D721Med (cell line): Measurements from ENCODE around the gene ASIC3.
"Not testable (repeated sequence)": the region's sequence is repeated elsewhere in the genome, so short reads cannot be mapped to it uniquely, and the experiment has no call there.

Experiments
- DNase-seq: peaks from one replicate; pipeline ENCODE4 v3.0.0; 2011; ENCODE audit warnings: low spot score; ENCODE audit not compliant: insufficient read length
- FAIRE-seq: peaks from 2 replicates; lab custom pipeline; 2011; peaks lifted over from hg19 to GRCh38; lab: Jason Lieb, UNC
- TF ChIP-seq, protein P1 (sequence below): IDR thresholded peaks from 2 replicates; pipeline ENCODE4 v1.5.1; 2012; ENCODE audit warnings: mild to moderate bottlenecking, control low read depth; ENCODE audit not compliant: insufficient read depth; ENCODE audit errors: missing control alignments

ASIC3 gene

GRCh38 chr7:151018421-151019129 lies 29.8 kb upstream of the ASIC3 start:
- DNase-seq (no peak), FAIRE-seq (no peak)
- TF ChIP-seq, protein P1, sequence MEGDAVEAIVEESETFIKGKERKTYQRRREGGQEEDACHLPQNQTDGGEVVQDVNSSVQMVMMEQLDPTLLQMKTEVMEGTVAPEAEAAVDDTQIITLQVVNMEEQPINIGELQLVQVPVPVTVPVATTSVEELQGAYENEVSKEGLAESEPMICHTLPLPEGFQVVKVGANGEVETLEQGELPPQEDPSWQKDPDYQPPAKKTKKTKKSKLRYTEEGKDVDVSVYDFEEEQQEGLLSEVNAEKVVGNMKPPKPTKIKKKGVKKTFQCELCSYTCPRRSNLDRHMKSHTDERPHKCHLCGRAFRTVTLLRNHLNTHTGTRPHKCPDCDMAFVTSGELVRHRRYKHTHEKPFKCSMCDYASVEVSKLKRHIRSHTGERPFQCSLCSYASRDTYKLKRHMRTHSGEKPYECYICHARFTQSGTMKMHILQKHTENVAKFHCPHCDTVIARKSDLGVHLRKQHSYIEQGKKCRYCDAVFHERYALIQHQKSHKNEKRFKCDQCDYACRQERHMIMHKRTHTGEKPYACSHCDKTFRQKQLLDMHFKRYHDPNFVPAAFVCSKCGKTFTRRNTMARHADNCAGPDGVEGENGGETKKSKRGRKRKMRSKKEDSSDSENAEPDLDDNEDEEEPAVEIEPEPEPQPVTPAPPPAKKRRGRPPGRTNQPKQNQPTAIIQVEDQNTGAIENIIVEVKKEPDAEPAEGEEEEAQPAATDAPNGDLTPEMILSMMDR = no peak

DNA sequence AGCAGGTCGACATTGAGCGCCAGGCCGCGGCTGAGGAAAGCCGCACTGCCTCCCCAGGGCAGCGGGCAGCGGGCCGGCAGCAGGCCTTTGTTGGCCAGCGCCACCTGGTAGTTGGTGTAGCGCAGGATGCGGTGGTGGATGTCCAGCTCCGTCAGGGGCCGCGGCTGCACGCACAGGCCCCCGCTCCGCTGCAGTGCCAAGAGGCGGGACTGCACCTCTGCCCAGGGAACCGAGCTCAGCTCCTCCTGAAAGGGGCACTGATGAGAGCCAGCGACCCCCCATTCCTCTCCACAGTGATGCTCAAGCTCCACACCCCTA lies 29.2 kb upstream of the ASIC3 start:
- DNase-seq (no peak), FAIRE-seq (no peak)
- TF ChIP-seq, protein P1 = no peak

DNA sequence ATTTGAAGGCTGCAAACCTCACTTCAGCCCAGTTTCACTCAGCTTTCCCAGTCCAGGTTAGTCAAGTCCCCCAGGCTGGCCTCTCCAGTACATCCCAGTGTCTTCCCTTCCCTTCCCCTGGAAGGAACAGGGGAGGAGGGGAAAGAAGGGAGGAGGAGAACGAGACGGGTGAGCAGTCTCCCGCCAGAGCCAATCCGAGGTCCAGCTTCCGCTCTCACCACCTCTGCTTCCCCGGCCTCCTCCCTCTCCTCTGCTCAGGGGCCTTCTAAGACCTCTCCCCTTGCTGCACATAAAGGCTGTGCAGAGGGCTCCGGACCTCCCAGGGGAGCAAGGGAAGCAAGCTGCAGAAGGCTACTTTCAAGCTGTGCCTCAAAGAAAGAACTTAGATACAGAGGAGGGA lies 28.1 kb upstream of the ASIC3 start:
- TF ChIP-seq, protein P1 = no peak
- DNase-seq (no peak), FAIRE-seq (no peak)

DNA sequence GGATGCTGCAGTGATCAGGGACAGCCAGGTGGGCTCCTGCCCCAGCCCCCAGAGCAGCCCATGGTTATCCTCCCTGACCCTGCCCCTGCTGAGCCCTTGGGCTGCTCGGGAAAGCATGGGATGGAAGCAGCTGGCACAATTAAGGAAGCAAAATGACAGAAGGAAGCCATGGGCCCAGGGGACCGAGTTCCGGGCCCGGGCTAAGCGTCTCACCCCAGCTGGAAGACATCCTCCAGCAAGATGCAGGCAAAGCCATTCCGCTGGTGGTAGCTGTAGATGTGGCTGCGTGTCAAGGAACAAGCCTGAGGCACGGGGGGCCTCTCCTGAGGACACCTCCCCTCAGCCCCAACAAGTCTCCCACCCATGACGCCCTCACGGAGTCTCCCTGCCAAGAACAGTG lies 25.1 kb upstream of the ASIC3 start:
- DNase-seq (no peak), FAIRE-seq (no peak)
- TF ChIP-seq, protein P1 = no peak

- no peak for DNase-seq
- TF ChIP-seq, protein P1 = no peak
- FAIRE-seq = no peak
Measured at GRCh38 chr7:151024435-151025056, 23.8 kb upstream of the ASIC3 start, which contains the start of gene ATG9B. Gene ATG9B (minus strand): TSS chr7:151024494. CDS start chr7:151024423, 71 bp downstream.

GRCh38 chr7:151025924-151026671 lies 22.2 kb upstream of the ASIC3 start:
- DNase-seq (no peak), FAIRE-seq (no peak)
- TF ChIP-seq, protein P1 = no peak

GRCh38 chr7:151026771-151027727 lies 21.3 kb upstream of the ASIC3 start:
- not testable (repeated sequence) for DNase-seq, FAIRE-seq

- FAIRE-seq, DNase-seq: not testable (repeated sequence)
Measured at GRCh38 chr7:151027728-151028130, 20.6 kb upstream of the ASIC3 start.
